ENCODE data around the gene NCKAP5.

GRCh38 chr2:132991471-132992045, 576.7 kb downstream of the NCKAP5 start:
- TF ChIP-seq CTCF (IDR thresholded peaks at IDR 0.05) (no peak), POLR2A (IDR thresholded peaks at IDR 0.05) (no peak)
